WTC11 (cell line): ENCODE measurements around the gene GLIPR2. TPM values are rescaled to one million over a fixed set of nuclear protein-coding genes. Genes with fewer than 3 reads are reported as not detected.

Experiments
- ATAC-seq: fragments of 200-7000 bp; cut with Tn5 transposase; 2 replicates; pipeline ENCODE4 v1.10.0; 2021; ENCODE audit warnings: mild to moderate bottlenecking, moderate library complexity
- CTCF ChIA-PET: fragments of 300-600 bp; sonication (Branson Sonifier 250); formaldehyde crosslinking; loops from one replicate; lab custom pipeline; 2021; ENCODE audit warnings: antibody characterized with exemption; lab: Charles Lee
- POLR2A ChIA-PET: fragments of 350-600 bp; sonication (Branson Sonifier 250); formaldehyde crosslinking; loops from one replicate; lab custom pipeline; 2021; ENCODE audit warnings: antibody characterized with exemption; lab: Charles Lee
- DNase-seq: peaks from one replicate; pipeline ENCODE4 v3.0.0; 2021; ENCODE audit warnings: low spot score
- H3K27ac Mint-ChIP-seq: 2 replicates; pipeline ENCODE4 v1.8.0; 2021; ENCODE audit warnings: mixed read lengths
- H3K27me3 Mint-ChIP-seq: 2 replicates; pipeline ENCODE4 v1.8.0; 2021; ENCODE audit warnings: low read depth, mild to moderate bottlenecking, moderate library complexity, mixed read lengths
- H3K36me3 Mint-ChIP-seq: 2 replicates; pipeline ENCODE4 v1.8.0; 2021; ENCODE audit warnings: mixed read lengths
- H3K4me1 Mint-ChIP-seq: 2 replicates; pipeline ENCODE4 v1.8.0; 2022; ENCODE audit warnings: mixed read lengths
- H3K4me3 Mint-ChIP-seq: 2 replicates; pipeline ENCODE4 v1.8.0; 2021; ENCODE audit warnings: mild to moderate bottlenecking, moderate library complexity, mixed read lengths
- H3K9me3 Mint-ChIP-seq: 2 replicates; pipeline ENCODE4 v1.8.0; 2021; ENCODE audit warnings: mixed read lengths
- CBFB ChIP-seq: sonication (generic); formaldehyde crosslinking; IDR thresholded peaks from 2 replicates; pipeline ENCODE4 v1.8.1; 2022; ENCODE audit warnings: mild to moderate bottlenecking, low read depth, missing genetic modification reagents
- ETV6 ChIP-seq: sonication (generic); formaldehyde crosslinking; IDR thresholded peaks from 2 replicates; pipeline ENCODE4 v1.8.1; 2022; ENCODE audit warnings: mild to moderate bottlenecking, missing genetic modification reagents
- GTF2I ChIP-seq: fragments of 250-450 bp; sonication (Bioruptor Pico); conservative IDR thresholded peaks from 2 replicates; pipeline ENCODE4 v1.4.0; 2021; ENCODE audit warnings: mild to moderate bottlenecking
- HMGA2 ChIP-seq: fragments of 250-450 bp; sonication (Bioruptor Pico); IDR thresholded peaks from 2 replicates; pipeline ENCODE4 v1.4.0; 2021; ENCODE audit warnings: mild to moderate bottlenecking, moderate library complexity
- MYBL2 ChIP-seq: sonication (generic); formaldehyde crosslinking; IDR thresholded peaks from 2 replicates; pipeline ENCODE4 v1.8.1; 2023; ENCODE audit warnings: mild to moderate bottlenecking, moderate library complexity, missing genetic modification reagents
- NR2C2 ChIP-seq: sonication (generic); formaldehyde crosslinking; IDR thresholded peaks from 2 replicates; pipeline ENCODE4 v1.8.0; 2022; ENCODE audit warnings: mild to moderate bottlenecking, missing genetic modification reagents
- OVOL2 ChIP-seq: fragments of 250-450 bp; sonication (Bioruptor Pico); IDR thresholded peaks from 2 replicates; pipeline ENCODE4 v1.9.0; 2021; ENCODE audit warnings: mild to moderate bottlenecking, borderline replicate concordance
- RELA ChIP-seq: sonication (generic); formaldehyde crosslinking; IDR thresholded peaks from 2 replicates; pipeline ENCODE4 v1.8.1; 2022; ENCODE audit warnings: missing genetic modification reagents, mild to moderate bottlenecking, borderline replicate concordance
- RORB ChIP-seq: fragments of 250-450 bp; sonication (Bioruptor Pico); IDR thresholded peaks from 2 replicates; pipeline ENCODE4 v1.9.0; 2021; ENCODE audit warnings: mild to moderate bottlenecking
- TEAD1 ChIP-seq: sonication (generic); formaldehyde crosslinking; IDR thresholded peaks from 2 replicates; pipeline ENCODE4 v1.8.0; 2022; ENCODE audit warnings: mild to moderate bottlenecking, missing genetic modification reagents
- TP53 ChIP-seq: sonication (generic); formaldehyde crosslinking; IDR thresholded peaks from 2 replicates; pipeline ENCODE4 v1.8.1; 2023; ENCODE audit warnings: mild to moderate bottlenecking, missing genetic modification reagents
- ZBTB21 ChIP-seq: sonication (generic); formaldehyde crosslinking; IDR thresholded peaks from 2 replicates; pipeline ENCODE4 v1.8.1; 2023; ENCODE audit warnings: mild to moderate bottlenecking, missing genetic modification reagents, borderline replicate concordance
- ZNF219 ChIP-seq: sonication (generic); formaldehyde crosslinking; IDR thresholded peaks from 2 replicates; pipeline ENCODE4 v1.8.0; 2023; ENCODE audit warnings: missing genetic modification reagents, mild to moderate bottlenecking, borderline replicate concordance
- ZNF671 ChIP-seq: fragments of 250-450 bp; sonication (Bioruptor Pico); IDR thresholded peaks from 2 replicates; pipeline ENCODE4 v1.8.0; 2021; ENCODE audit warnings: mild to moderate bottlenecking
- total RNA-seq: library from RNA; stranded (reverse); gene quantifications from 3 replicates; pipeline ENCODE4 v1.2.3, GENCODE V29; 2021
- TF ChIP-seq, protein P1 (sequence below): sonication (generic); formaldehyde crosslinking; IDR thresholded peaks from 2 replicates; pipeline ENCODE4 v1.8.1; 2023; ENCODE audit warnings: mild to moderate bottlenecking, moderate library complexity, missing genetic modification reagents
- TF ChIP-seq, protein P2 (sequence below): sonication (generic); formaldehyde crosslinking; IDR thresholded peaks from 2 replicates; pipeline ENCODE4 v1.8.0; 2022; ENCODE audit warnings: mild to moderate bottlenecking, missing genetic modification reagents
- TF ChIP-seq, protein P3 (sequence below): sonication (generic); formaldehyde crosslinking; IDR thresholded peaks from 2 replicates; pipeline ENCODE4 v1.8.0; 2023; ENCODE audit warnings: missing genetic modification reagents
- TF ChIP-seq, protein P4 (sequence below): sonication (generic); formaldehyde crosslinking; IDR thresholded peaks from 2 replicates; pipeline ENCODE4 v1.8.0; 2022; ENCODE audit warnings: mild to moderate bottlenecking, missing genetic modification reagents
- TF ChIP-seq, protein P5 (sequence below): sonication (generic); formaldehyde crosslinking; IDR thresholded peaks from 2 replicates; pipeline ENCODE4 v1.8.0; 2022; ENCODE audit warnings: missing genetic modification reagents
- TF ChIP-seq, protein P6 (sequence below): sonication (generic); formaldehyde crosslinking; IDR thresholded peaks from 2 replicates; pipeline ENCODE4 v1.8.1; 2023; ENCODE audit warnings: mild to moderate bottlenecking, missing genetic modification reagents, moderate library complexity
- TF ChIP-seq, protein P7 (sequence below): sonication (generic); formaldehyde crosslinking; IDR thresholded peaks from 2 replicates; pipeline ENCODE4 v1.8.1; 2022; ENCODE audit warnings: low read depth, mild to moderate bottlenecking, moderate library complexity, missing genetic modification reagents, borderline replicate concordance

Gene GLIPR2
- total RNA-seq, 1 experiment from 2014 or later, result 3.7 TPM

DNA sequence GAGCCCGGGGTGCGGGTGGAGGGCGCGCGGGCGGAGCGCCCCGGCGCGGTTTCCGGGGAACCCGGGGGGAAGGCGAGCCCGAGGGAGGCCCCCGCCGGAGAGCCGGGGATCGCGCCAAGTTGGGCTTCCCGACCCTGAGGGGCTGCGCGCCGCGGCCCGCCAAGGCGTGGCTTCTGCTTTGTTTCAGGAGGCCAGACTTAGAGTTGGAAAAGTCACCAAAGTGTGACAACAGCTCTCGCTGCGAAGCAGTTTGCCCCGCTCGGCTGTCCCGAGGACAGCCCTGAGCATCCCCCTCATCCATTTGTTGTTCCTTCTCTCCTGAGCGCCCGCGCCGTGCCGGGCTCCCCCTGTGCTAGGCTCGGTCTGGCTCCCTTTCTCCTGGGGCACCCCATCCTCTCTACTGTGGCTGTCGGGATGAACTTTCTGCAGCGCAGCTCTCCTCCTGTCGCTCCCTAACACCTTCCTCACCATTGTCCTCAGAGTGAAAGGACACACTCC is 410 bp downstream of the GLIPR2 start:
- DNase-seq, result no peak
- ChIA-PET POLR2A (interaction anchor here (0.6 to 1.7 kb wide), 4 partner anchors 26 to 1009 kb away, joined by 3 to 7 read pairs (median 5); no protein-coding TSS in a partner anchor), CTCF (interaction anchor here (0.6 to 3.1 kb wide), 6 partner anchors 26 to 429 kb away, joined by 3 to 14 read pairs (median 6); no protein-coding TSS in a partner anchor)
- no peak for TF ChIP-seq ETV6
- TF ChIP-seq, protein P1, sequence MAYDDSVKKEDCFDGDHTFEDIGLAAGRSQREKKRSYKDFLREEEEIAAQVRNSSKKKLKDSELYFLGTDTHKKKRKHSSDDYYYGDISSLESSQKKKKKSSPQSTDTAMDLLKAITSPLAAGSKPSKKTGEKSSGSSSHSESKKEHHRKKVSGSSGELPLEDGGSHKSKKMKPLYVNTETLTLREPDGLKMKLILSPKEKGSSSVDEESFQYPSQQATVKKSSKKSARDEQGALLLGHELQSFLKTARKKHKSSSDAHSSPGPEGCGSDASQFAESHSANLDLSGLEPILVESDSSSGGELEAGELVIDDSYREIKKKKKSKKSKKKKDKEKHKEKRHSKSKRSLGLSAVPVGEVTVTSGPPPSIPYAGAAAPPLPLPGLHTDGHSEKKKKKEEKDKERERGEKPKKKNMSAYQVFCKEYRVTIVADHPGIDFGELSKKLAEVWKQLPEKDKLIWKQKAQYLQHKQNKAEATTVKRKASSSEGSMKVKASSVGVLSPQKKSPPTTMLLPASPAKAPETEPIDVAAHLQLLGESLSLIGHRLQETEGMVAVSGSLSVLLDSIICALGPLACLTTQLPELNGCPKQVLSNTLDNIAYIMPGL (CRISPR knock-in tag), result peak; percentile 7; the same call in 1 of the 2 replicates
- Mint-ChIP-seq H3K4me1 (peaks cover 31% of the 10 kb centered on the region), H3K4me3 (peak overlapping the region; percentile 83), H3K36me3 (no peaks in the 10 kb centered on the region), H3K27ac (no peak overlapping the region), H3K9me3 (no peaks in the 10 kb centered on the region), H3K27me3 (peaks cover 82% of the 10 kb centered on the region)
- ATAC-seq, result peak; percentile 23

DNA sequence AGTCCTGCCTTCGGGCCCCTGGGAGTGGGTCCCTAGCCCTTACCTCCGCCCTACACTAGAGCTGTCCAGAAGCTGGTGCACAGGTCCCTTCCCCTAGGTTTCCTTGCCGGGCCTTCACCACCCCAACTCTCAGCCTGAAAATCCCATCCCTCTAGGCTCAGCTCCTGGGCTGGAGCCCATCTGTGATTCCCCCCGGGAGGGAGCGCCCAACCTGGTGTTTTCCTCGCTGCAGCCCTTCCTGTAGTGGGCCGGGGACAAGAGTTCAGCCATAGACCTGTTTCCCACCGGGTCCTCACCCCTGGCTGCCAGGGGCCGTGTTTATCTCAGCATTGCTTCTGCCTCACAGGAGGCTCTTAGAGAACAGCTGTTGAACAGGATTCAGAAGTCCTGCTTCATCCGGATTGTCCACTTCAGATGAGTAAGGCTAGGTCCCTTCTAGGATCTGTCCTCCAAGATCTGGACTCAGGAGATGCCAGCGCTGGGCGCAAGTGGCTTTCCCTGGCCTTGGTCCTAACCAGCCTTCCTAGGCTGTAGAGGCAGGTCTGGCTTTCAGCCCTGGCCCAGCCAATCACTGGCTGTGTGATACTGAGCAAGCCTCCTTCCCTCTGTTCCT is 965 bp downstream of the GLIPR2 start:
- no peak for TF ChIP-seq RORB (CRISPR knock-in tag)
- TF ChIP-seq, protein P2, sequence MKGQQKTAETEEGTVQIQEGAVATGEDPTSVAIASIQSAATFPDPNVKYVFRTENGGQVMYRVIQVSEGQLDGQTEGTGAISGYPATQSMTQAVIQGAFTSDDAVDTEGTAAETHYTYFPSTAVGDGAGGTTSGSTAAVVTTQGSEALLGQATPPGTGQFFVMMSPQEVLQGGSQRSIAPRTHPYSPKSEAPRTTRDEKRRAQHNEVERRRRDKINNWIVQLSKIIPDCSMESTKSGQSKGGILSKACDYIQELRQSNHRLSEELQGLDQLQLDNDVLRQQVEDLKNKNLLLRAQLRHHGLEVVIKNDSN (CRISPR knock-in tag), result no peak
- TF ChIP-seq RELA (CRISPR knock-in tag), result no peak
- TF ChIP-seq, protein P3, sequence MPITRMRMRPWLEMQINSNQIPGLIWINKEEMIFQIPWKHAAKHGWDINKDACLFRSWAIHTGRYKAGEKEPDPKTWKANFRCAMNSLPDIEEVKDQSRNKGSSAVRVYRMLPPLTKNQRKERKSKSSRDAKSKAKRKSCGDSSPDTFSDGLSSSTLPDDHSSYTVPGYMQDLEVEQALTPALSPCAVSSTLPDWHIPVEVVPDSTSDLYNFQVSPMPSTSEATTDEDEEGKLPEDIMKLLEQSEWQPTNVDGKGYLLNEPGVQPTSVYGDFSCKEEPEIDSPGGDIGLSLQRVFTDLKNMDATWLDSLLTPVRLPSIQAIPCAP, result no peak
- TF ChIP-seq TP53, result no peak
- TF ChIP-seq, all 79 proteins: peak for 0
- H3K27me3 Mint-ChIP-seq, result peaks cover 77% of the 10 kb centered on the region
- H3K9me3 Mint-ChIP-seq, result no peaks in the 10 kb centered on the region
- peaks cover 28% of the 10 kb centered on the region for H3K4me1 Mint-ChIP-seq
- ChIA-PET POLR2A (interaction anchor here (0.6 to 1.7 kb wide), 3 partner anchors 26 to 1010 kb away, joined by 3 to 7 read pairs (median 3); no protein-coding TSS in a partner anchor), CTCF (interaction anchor here (1.5 to 3.1 kb wide), 4 partner anchors 25 to 37 kb away, joined by 6 to 14 read pairs (median 7); no protein-coding TSS in a partner anchor)
- ATAC-seq (no peak), DNase-seq (peak; percentile 22)
- no peaks in the 10 kb centered on the region for H3K36me3 Mint-ChIP-seq
- peak overlapping the region; percentile 83 for H3K4me3 Mint-ChIP-seq
- H3K27ac Mint-ChIP-seq, result no peak overlapping the region

DNA sequence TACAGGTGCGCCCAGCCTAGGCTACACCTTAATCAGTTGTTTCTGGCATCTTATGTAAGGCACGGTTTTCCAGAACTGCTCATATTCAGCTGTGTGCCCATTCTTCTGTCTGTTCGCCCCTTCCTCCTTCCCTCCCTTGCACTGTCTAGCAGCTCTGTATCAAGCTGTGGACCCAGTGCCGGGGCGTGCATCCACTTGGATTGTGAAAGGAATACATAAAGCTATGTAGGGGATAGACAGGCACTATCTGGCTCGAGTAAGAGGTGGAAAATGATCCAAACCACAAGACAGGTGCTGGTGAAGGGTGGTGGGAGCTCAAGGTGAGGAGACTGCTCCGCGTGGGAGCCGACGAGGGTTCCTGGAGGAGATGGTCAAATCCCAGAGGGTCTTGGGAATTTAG is 2.0 kb downstream of the GLIPR2 start:
- Mint-ChIP-seq H3K36me3 (no peaks in the 10 kb centered on the region), H3K4me3 (no peak overlapping the region), H3K4me1 (peaks cover 24% of the 10 kb centered on the region), H3K27me3 (peaks cover 71% of the 10 kb centered on the region), H3K9me3 (no peaks in the 10 kb centered on the region), H3K27ac (no peak overlapping the region)
- ATAC-seq, result no peak
- no peak for DNase-seq
- ChIA-PET CTCF (interaction anchor here (1.5 to 3.1 kb wide), 2 partner anchors 28 to 35 kb away, joined by 4 to 14 read pairs; no protein-coding TSS in a partner anchor), POLR2A (no interaction called here)
- no peak for TF ChIP-seq NR2C2
- no peak for TF ChIP-seq MYBL2
- TF ChIP-seq GTF2I, result no peak
- TF ChIP-seq TEAD1 (CRISPR knock-in tag), result no peak
- no peak for TF ChIP-seq ZNF219 (CRISPR knock-in tag)
- TF ChIP-seq, protein P4, sequence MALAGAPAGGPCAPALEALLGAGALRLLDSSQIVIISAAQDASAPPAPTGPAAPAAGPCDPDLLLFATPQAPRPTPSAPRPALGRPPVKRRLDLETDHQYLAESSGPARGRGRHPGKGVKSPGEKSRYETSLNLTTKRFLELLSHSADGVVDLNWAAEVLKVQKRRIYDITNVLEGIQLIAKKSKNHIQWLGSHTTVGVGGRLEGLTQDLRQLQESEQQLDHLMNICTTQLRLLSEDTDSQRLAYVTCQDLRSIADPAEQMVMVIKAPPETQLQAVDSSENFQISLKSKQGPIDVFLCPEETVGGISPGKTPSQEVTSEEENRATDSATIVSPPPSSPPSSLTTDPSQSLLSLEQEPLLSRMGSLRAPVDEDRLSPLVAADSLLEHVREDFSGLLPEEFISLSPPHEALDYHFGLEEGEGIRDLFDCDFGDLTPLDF, result no peak
- TF ChIP-seq ZBTB21 (CRISPR knock-in tag), result no peak
- TF ChIP-seq, protein P5, sequence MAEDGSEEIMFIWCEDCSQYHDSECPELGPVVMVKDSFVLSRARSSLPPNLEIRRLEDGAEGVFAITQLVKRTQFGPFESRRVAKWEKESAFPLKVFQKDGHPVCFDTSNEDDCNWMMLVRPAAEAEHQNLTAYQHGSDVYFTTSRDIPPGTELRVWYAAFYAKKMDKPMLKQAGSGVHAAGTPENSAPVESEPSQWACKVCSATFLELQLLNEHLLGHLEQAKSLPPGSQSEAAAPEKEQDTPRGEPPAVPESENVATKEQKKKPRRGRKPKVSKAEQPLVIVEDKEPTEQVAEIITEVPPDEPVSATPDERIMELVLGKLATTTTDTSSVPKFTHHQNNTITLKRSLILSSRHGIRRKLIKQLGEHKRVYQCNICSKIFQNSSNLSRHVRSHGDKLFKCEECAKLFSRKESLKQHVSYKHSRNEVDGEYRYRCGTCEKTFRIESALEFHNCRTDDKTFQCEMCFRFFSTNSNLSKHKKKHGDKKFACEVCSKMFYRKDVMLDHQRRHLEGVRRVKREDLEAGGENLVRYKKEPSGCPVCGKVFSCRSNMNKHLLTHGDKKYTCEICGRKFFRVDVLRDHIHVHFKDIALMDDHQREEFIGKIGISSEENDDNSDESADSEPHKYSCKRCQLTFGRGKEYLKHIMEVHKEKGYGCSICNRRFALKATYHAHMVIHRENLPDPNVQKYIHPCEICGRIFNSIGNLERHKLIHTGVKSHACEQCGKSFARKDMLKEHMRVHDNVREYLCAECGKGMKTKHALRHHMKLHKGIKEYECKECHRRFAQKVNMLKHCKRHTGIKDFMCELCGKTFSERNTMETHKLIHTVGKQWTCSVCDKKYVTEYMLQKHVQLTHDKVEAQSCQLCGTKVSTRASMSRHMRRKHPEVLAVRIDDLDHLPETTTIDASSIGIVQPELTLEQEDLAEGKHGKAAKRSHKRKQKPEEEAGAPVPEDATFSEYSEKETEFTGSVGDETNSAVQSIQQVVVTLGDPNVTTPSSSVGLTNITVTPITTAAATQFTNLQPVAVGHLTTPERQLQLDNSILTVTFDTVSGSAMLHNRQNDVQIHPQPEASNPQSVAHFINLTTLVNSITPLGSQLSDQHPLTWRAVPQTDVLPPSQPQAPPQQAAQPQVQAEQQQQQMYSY (CRISPR knock-in tag), result no peak
- TF ChIP-seq OVOL2 (CRISPR knock-in tag), result no peak
- TF ChIP-seq, protein P6, sequence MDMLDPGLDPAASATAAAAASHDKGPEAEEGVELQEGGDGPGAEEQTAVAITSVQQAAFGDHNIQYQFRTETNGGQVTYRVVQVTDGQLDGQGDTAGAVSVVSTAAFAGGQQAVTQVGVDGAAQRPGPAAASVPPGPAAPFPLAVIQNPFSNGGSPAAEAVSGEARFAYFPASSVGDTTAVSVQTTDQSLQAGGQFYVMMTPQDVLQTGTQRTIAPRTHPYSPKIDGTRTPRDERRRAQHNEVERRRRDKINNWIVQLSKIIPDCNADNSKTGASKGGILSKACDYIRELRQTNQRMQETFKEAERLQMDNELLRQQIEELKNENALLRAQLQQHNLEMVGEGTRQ (CRISPR knock-in tag), result no peak
- TF ChIP-seq CBFB, result no peak
- no peak for TF ChIP-seq ZNF671 (CRISPR knock-in tag)
- TF ChIP-seq, protein P7, sequence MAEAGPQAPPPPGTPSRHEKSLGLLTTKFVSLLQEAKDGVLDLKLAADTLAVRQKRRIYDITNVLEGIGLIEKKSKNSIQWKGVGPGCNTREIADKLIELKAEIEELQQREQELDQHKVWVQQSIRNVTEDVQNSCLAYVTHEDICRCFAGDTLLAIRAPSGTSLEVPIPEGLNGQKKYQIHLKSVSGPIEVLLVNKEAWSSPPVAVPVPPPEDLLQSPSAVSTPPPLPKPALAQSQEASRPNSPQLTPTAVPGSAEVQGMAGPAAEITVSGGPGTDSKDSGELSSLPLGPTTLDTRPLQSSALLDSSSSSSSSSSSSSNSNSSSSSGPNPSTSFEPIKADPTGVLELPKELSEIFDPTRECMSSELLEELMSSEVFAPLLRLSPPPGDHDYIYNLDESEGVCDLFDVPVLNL (CRISPR knock-in tag), result no peak
- TF ChIP-seq HMGA2 (CRISPR knock-in tag), result no peak
